NCI-H1105 treated with DMSO at 0.1 percent for 48 hours (cell line): ENCODE data around the gene ALG1.
"Not testable (repeated sequence)": the region's sequence is repeated elsewhere in the genome, so short reads cannot be mapped to it uniquely, and the experiment has no call there.

Experiments
- DNase-seq: peaks from one replicate; lab custom pipeline; 2025; lab: John Stamatoyannopoulos, UW

The ALG1 gene

GRCh38 chr16:5044581-5044980, 27.1 kb upstream of the ALG1 start:
- DNase-seq, result not testable (repeated sequence)

DNA sequence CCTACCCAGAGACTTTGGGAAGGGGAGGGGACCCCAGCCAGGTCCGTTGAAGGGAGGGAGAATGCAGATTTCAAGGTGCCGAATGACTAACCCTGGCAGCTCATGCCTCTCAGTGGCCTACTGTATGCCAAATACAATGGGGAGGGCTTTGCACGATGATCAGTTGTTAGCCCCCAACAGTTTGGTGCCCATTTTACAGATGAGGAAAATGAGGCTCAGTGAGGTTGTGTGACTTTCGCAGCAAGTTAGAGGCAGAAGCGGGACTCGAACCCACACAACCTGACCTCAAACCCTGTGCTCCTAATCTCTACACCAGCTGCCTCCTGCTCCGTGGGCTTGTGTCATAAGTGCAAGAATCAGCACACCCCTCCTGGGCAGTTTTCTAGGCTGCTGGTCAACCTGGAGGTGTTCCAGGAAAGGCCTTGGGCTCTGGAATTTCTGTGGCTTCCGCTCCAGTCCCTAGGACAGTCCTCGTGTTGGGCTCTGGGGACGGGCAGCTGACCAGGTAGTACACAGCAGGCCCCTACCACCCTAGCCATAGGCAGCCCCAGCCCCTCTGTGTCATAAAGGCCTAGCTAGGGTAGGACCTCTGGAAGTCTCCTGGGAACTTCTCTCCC, 26.0 kb upstream of the ALG1 start:
- no peak for DNase-seq

GRCh38 chr16:5046914-5047313, 24.7 kb upstream of the ALG1 start:
- DNase-seq, result no peak

DNA sequence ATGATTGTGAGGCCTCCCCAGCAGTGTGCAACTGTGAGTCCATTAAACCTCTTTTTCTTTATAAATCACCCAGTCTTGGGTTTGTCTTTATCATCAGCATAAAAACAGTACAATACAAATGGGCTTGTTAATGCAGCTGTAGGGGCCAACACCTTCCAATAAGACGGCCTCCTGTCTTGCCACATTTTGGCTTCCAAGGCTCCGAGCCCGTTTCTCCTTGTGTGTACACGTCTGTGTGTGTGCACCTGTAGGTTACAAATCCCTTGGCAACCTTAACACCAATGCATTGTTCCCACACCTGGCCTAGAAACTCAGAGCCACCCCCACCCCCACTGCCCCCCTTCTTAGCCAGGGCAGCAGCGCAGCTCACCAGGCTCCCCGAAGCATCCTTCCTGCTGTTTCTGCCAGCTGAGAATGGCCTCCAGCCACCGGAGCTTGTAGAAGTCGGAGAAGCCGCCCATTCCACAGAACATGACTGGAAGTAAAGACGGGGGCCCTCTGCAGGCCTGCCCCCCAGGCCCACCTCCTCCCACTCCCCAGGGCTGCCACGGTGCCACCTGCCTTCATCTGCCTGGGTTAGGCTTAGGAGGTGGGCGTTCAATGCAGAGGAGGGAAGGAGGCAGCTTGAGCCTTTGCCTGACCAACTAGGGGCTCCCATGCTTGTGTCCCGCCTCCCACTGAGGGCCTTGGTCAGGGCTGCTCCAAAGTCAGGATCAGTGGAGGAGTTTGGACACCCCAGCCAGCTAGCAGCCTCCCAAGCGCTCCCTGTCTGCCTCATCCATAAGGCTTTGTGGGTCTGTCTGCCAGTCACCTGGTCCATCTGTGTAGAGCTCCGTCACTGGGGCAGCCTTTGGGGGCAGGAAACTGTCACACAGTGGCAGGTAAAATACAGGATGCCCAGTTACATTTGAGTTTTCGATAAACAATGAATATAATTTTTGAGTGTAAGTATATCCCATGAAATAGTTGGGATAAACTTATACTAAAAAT, 16.5 kb upstream of the ALG1 start:
- DNase-seq, result no peak

DNA sequence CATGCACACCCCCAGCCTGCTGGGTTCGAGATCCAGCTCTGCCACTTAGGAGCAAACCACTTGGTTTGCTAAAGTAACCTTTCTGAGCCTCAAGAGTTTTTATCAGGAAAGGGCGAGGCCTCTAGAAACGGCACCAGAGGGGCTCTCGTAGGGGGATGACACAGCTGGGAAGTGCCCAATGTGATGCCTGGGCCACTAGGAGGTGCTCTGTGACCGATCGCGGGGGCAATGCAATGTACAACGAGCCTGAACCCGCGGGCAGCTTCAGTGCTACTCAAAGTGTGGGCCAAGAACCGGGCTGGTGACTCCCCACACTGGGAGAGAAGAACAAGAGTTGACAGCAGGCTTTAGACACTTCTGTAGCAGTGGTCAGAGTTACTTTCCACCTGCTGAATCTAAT, 15.3 kb upstream of the ALG1 start:
- no peak for DNase-seq

DNA sequence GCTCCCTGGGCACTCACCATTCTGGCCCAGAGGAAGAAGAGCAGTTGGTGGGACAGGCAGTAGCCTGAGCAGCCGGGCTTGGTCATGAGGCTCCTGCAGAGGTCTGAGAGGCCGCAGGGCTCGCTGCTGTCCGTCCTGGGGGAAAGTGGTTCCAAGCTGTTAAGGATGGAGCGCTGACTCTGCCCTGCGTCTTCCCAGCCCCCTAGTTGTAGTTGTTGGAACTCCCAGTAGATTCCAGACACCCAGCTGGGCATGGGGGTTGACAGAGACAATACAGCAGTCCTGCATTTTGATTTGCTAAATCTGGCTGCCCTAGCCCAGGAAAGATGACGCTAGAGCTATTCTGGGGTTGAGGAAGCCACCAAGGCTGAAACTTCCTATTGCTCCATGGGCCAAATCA, 13.2 kb upstream of the ALG1 start:
- no peak for DNase-seq

DNA sequence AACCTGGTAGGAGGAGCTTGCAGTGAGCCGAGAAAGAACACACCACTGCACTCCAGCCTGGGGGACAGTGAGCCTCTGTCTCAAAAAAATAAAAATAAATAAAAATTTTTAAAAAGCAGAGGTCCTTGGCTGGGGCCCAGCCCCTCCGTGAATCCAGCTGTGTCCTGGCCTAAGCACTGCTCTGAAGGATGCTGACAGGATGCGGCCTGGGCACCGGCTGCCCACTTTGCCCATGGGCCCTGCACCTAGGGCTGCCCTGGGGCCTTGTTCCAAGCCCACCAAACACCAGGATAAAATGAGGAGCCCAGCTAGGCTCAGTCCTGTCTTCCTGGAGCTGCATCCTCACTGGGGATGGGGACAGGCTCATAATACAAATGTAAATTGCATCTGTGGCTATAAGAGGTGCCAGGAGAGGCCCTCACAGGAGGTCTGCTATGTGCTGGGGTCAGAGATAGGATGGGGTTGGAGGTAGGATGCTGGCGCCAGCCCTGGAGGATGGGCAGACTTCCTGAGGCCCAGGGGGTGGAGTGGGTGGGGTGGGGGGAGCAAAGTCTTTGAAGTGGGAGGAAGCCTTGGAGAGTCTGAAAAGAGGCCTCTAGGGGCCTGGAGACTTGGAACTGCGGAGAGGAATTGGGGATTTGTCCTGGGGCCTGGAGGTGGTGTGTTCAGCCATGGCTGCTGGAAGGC, 12.1 kb upstream of the ALG1 start:
- no peak for DNase-seq

DNA sequence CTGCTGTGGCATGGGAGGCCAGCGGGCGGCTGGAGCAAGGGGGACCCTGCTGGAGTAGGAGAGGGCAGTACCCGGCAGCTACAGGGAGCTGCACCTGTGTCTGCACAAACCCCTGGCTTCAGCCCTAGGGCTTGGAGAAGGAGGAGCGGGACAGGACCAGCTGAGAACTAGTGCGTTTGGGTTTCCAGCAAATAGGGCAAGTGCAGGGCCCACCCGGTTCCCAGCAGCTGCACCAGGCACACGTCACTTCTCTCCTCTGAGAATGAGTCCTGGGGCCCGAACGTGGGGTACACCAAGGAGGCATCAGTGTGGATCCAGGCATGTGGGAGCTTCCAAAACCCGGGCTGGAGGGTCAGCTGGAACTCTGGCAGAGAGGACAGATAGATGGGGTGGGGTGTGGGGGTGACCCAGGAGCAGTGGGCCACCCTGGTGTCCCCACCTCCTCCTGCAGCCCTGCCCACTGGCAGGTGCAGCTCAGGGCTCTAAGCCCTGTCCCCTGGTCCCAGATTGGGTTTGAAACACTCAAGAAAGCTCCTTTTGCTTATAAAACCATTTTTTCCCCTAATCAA, 11.5 kb upstream of the ALG1 start:
- no peak for DNase-seq

DNA sequence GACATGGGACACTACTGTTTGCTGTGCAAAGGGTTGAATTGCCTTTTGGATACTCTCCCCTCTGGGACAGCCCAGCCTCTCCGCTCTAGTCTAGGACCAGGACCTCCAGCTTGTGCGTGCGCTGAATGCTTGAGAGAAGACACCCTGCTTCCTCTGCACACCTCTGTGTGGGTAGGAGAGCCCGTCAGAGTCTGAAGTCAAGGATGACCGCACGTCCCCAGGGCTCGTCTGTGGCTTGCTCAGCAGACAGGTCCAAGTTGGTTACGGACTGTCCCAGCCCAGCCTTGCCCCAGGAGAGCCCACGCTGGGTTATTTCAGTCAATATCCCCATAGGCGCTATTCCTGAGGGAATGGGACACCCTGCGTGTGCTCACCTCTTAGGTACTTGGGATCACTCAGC, 9.6 kb upstream of the ALG1 start:
- DNase-seq, result no peak

DNA sequence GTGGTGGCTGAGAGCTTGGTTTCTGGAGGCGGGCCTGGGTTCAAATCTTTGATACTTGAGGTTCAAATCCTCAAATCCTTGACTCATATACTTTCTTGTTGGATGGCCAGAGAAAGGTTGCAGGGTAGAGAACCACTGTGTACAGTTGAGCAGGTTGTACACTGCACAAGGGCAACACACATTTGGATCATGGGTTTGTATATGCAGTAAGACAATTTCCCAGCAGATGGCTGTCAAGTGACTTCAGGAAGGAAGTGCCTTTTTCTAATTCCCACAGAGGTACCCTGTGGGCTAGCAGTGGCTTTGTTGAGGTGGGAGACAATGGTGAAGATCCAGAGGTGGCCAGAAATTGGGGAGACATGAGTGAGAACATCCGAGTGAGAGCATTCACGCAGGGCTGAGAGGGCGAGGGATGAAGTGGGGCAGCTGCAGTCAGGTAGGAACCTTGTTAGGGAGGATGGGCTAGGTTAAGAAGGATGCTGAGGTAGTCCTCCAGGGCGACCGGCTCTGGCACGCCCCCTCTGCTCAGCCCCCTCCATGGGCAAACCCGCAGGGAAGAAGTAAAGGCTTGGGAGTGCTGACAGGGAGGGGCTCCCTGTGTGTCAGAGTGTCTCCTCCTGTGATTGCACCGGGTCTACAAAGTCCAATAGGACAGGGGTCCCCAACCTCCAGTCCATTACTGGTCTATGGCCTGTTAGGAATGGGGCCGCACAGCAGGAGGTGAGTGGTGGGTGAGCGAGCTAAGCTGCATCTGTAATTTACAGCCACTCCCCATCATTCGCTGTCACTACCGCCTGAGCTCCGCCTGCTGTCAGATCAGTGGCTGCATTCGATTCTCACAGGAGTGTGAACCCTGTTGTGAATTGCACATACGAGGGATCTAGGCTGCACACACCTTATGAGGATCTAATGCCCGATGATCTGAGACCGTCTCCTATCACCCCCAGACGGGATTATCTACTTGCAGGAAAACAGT, 8.6 kb upstream of the ALG1 start:
- DNase-seq, result no peak

- DNase-seq, result peak; percentile 22
These were observed 6.7 kb upstream of the ALG1 start for GRCh38 chr16:5064915-5065314.

DNA sequence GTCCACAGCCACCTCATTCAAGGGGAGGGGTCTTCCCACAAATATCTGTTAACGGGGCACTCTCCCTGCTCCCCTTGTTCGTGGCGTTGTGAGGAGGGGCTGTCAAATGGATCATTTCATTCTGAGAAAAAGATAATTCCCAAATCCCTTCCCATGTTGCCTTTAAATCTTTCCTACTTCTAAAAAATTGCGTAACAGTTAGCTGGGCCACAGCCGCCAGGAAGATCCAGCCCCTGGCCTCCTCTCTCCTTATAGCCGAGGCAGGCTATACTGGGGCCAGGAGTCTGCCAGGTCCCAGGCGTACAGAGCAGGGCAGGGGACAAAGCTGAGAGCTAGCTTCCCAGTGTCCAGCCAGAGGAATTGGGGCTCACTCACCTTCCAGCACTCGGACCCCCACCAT, 6.3 kb upstream of the ALG1 start:
- DNase-seq, result no peak

GRCh38 chr16:5065813-5066212, 5.8 kb upstream of the ALG1 start, which contains the start of gene C16orf89:
C16orf89 (minus strand) TSS chr16:5065956; CDS start chr16:5065908, 48 bp downstream.
- no peak for DNase-seq

DNA sequence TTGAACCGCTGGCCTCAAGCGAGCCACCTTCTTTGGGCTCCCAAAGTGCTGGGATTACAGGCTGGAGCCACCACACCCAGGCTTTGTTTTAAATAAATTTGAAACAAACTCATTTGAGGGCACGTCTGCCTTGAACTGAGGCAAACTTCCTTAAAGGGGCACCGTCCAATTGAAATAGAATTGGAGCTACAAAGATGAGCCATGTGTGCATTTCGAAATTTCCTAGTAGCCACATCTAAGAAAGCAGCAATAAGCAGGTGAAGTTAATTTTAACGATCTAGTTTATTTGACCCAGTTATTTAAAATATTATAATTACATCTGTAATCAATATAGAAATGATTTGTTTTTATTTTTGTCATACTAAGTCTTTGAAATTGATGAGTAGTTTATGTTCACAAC, 5.1 kb upstream of the ALG1 start:
- no peak for DNase-seq

GRCh38 chr16:5069048-5069447, 2.6 kb upstream of the ALG1 start:
- no peak for DNase-seq

DNA sequence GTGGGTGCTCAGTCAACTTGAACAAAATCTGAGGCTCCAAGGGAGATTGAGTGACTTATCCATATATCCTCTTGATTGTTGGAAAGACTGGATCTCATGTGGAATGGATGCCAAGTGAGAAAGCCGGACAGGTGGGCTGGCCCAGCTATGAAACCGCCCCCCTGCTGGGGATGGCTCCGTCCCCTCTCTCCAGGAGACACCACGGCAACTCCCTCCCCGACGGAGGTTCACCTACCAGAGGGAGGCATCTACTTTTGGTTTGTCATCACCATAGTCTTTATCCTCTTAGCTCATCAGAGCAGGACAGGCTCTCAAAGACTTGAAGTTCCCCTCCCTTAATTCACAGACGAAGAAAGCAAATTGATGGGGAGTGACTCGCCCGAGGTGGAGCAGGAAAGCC, 1.8 kb upstream of the ALG1 start:
- no peak for DNase-seq

DNA sequence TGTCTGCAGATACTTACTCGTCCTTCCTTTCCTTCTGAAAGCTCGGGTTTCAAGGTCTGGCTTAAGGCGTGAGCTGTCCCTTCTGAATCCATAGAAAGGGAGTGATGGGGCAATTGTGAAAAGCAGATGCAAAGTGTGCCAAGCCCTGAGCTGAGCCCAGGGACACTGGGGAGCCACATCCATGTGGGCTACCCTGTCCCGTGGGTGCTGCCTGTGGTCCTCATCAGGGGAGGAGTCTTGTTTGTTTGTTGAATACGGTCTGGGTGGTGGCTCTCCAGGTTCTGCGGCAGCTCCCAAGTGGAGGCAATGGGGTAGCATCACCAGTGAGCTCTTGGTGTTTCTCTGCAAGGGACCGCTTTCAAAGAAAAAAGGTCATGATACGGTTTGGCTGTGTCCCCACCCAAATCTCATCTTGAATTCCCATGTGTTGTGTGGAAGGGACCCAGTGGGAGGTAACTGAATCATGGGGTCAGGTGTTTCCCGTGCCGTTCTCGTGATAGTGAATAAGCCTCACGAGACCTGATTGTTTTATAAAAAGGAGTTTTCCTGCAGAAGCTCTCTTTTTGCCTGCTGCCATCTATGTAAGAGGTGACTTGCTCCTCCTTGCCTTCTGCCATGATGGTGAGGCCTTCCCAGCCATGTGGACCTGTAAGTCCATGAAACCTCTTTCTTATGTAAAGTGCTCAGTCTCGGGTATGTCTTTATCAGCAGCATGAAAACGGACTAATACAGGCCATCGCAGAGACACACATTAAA, 1.0 kb upstream of the ALG1 start:
- no peak for DNase-seq

DNA sequence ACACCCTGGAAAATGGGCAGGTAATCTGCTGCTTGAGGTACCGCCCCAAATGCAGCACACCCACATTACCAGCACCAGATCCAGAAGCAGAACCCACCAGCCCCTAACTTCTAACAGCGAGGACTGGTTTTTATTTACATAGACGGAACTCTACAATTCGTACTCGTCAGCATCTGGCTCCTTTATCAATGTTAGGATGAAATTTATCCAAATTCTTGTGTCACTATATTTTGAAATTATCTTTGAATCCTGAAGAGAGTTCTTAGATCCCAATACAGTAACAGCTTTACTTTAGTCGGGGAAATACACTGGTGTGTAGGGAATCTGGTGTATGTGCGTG, 332 bp upstream of the ALG1 start:
- no peak for DNase-seq

- DNase-seq, result no peak
These were observed 963 bp downstream of the ALG1 start for GRCh38 chr16:5072334-5073278.

- DNase-seq, result no peak
These were observed 1.6 kb downstream of the ALG1 start for GRCh38 chr16:5073279-5073629.
